ENCODE results near the gene UBXN4. TPM values are rescaled to one million over a fixed set of nuclear protein-coding genes. Genes with fewer than 3 reads are reported as not detected.
"Not testable (repeated sequence)": the region's sequence is repeated elsewhere in the genome, so short reads cannot be mapped to it uniquely, and the experiment has no call there.

UBXN4 gene
- total RNA-seq, 1 experiment from 2014 or later = 29.6 TPM

DNA sequence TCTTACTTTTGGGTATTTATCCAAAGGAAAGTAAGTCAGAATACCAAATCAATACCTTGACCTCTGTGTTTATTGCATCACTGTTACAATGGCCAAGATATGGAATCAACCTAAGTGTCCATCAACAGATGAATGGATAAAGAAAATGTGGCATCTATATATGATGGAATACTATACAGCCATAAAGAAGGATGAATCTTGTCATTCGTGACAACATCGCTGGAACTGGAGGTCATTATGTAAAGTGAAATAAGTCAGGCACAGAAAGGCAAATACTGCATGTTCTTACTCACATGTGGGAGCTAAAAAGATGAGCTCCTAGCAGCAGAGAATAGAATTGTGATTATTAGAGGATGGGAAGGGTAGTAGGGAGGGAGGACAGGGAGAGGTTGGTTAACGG, 60.7 kb downstream of the UBXN4 start:
- no peak for DNase-seq (ENCODE audit: low read depth)

DNA sequence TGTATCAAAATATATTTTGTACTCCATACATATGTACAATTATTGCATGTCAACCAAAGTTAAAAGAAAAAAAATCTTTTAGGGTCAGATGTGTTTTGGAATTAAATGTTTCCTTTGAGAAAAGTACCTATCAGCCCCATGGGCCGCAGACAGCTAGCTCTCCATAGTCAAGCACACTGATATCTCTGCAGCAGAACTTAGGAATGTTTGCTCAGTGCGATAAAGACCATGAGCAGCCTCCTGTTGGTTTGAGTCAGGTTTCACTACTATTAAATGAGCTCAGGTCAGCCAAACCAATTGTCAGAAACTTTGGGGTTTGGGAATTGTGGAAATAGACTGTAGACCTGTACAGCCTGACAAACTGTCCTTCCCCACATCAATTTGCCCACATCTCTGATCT, 61.6 kb downstream of the UBXN4 start:
- DNase-seq (ENCODE audit: low read depth) = no peak

DNA sequence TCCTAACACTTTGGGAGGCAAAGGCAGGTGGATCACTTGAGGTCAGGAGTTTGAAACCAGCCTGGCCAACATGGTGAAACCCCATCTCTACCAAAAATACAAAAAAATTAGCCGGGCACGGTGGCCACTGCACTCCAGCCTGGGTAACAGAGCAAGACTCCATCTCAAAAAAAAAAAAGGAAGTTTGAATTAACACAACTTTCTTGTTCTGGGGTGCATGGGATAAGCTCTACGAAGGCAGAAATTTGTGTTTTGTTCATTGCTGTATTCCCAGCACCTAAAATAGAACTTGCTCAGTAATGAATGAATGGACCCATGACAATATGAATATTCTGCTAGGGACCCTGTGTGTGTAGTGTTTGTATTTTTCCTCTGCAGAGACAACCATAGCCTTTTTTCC, 66.2 kb downstream of the UBXN4 start:
- not testable (repeated sequence) for DNase-seq (ENCODE audit: low read depth)

DNA sequence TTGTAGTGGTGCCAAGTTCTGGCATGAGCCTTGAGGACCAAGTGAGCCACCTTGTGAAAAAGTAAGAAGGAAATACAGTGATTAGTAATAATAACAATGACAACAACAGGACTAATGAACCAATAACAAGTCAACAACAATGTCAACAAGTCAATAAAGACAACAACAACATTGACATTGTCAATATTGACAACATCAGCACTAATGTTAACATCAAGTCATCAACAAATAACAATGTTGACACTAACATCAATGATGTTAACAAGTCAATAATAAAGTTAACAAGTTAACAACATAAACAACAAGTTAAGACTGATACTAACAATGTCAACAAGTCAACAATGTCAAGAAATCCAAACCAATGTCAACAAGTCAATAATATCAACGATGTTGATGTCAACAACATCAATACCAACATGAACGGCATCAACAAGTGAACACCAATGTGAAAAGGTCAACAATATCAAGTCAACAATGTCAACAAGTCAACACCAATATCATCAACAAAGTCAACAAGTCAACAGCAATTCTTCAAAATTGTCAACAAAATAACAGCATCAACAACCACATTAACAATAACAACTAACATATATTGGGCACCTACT, 71.4 kb downstream of the UBXN4 start:
- no peak for DNase-seq (ENCODE audit: low read depth)

DNA sequence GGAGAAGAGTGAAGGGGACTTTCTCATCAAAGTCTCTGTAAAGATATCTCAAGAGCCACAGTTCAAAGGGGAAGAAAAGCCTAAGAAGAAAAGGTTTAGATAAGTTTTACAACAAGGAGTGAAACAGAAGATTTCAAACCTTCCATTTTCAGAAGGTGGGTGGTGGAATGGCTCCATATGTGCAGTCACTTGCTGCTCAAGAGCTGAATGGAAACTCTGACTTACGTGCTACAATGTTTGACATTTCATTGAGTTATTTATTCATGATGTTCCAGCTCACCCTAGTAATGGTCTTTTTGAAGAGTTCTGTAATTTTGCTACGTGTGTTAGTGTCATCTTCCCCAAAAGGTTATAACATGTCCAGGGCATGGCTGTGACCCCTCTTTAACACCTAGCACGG, 73.6 kb downstream of the UBXN4 start:
- DNase-seq (ENCODE audit: low read depth) = no peak

DNA sequence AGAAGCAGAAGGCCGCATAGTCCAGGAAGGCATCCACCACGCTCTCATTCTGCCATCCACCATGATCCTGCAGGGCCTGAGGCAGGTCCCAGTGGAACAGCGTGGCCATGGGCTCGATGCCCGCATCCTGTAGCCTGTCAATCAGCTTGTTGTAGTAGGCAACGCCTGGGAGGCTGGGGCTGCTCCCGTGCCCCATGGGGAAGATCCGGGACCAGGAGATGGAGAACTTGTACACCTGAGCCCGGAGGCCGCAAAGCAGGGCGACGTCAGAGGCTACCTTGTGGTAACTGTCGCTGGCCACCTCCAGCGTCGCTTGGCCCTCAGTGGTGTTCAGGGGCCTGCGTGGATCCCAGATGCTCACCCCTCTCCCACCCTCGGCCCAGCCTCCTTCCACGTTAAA, 75.8 kb downstream of the UBXN4 start:
- DNase-seq (ENCODE audit: low read depth) = no peak

DNA sequence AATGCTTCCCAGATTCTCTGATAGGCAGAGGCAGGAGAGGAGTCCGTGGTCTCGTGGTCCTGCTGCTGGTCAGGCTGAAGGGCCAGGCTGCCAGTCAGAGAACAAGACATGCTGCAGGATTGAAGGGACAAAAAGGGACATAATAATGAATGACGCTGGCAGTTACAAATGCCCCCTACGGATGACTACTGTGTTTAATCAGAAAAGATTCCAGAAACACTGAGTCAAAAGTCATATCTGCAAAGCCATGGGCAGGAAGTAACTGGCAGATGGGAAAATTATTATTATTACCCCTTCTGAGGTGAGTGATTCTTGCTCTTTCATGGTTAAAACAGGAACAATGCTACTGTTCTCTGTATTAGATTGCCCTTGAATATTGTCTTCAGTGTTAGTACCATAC, 76.3 kb downstream of the UBXN4 start:
- no peak for DNase-seq (ENCODE audit: low read depth)

DNA sequence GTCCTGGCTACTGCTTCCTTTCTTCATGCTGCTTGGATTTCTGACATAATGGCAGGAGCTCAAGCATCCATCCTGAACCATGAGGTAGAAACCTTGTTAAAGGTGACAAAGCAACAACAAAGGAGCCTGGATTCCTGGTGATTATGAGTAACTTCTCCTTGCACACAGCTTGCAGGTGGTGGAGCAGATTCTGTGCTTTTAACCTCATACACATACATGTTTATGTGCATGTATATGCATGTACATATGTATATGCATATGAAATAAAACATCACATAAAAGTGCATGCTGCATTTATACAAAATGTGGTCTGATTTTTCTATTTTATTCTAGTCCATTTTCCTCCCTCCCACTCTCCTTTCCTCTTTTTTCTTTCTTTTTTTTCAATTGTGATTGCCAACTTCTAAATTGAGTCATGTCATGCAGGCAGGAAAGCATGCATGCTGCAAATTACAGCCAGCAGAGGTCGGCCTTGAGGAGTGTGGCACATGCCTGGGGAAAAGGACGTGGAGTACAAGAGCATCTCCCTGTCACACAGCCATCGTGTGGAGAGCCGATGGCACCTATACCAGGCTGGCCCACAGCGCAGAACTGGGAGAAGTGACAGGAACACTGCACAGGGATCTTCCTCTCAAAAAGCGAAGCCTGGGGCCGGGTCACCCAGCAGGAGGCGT, 77.4 kb downstream of the UBXN4 start:
- peak; percentile 42 for DNase-seq (ENCODE audit: low read depth)

DNA sequence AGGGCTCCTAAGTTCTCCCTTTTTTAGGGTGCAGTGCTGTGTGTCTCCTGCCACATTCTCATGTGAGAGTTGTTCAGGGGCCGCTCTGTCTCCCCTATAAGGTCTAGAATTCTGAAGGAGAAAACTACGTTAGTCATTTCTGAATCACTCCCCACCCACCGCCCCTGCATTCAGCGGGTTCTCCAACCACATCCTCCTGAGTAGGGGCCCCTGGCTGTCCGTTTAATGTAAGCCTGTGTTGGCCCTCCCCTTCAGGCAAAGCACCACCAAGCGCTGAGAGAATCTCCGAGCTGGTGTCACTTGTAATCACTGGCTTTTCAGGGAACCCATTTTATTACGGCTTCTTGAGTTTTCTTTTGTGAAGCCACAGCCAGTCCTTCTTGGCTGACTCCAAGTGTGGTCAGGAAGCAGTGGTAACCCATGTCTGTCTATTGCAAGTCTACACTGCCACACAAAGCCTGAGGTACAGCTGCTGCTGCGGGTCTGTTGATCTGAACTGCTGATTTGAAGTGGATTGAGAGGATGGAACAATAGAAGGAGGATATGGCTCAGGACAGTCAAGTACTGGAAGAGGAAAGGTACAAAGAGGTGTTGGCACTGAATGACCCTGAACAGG, 78.5 kb downstream of the UBXN4 start:
- peak; percentile 85 for DNase-seq (ENCODE audit: low read depth)

DNA sequence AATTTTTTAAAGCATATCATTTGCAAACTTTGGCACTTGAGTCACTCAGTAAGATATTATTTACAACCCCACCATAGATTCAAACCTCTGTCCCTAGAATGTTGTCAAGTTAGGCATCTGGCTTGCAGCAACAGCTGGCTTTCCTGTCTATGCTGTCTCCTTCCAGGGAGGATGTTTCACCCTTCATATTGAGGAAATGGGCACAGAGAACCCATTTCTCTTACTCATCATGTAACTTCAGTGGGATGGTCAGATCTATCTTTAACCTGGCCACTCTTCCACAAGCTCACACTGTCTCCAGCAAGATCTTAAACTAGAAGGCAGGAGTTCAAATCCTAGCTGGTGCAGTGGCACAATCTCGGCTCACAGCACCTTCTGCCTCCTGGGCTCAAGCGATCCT, 79.5 kb downstream of the UBXN4 start:
- no peak for DNase-seq (ENCODE audit: low read depth)

DNA sequence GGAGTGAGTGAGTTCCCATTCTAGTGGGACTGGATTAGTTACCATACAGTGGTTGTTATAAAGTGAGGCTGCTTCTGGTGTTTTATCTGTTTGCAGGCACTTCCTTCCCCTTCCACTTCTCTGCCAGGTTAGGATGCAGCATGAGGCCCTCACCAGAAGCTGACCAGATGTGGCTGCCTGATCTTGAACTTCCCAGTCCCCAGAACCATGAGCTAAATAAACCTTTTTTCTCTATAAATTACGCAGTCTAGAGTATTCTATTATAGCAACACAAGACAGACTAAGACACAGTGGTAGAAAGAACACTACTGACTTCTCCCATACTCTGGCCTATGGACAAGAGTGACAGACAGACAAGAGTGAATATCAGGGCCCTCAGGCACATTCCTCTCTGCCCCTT, 81.2 kb downstream of the UBXN4 start:
- DNase-seq (ENCODE audit: low read depth) = no peak

DNA sequence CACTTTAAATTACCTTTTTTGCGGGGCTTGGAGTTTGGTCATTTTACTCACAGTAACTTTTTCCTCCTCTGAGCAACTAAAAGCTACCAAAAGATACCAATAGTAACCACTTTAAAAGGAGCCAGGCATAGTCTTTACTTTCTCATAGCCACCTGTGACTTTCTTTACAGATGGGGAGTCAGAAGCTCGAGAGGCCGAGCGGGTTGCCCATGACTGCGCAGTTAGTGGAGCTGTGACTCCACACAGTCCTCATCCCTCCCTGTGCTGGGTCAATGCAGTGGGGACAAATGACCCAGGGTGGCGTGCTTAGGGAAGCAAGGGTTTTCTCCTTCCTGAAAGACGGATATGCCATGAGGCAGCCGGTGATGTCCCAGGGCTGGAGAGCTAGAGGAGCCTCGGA, 83.5 kb downstream of the UBXN4 start:
- DNase-seq (ENCODE audit: low read depth) = no peak

DNA sequence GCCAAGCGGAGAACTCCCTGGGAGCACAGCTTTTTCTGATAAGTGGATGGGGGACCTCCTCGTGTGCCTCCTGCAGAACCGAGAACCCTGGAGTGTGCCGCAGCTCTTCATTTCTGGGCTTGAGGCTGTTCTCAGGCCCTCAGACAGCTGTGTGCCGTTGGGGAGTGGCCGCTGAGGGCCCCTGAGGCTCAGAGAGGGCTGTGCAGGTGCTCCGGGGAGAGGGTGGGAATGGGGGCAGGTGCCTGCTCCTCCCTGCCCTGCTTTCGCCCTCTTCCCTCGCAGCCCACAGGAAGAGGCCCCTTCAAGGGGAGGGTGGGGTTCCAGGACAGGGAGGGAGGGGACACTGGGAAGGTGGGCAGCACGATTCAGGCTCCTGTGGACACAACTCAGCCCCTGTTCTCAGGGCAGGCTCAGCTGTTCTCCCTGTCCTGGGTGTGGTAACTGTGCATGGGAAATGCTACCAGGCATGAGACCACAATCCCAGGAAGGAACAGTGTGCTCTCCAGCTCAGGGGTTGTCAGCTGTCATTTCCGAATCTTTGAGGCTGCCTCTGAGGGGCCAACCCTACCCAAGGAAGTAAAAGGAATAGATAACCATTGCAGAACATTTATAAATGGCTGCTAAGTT, 84.0 kb downstream of the UBXN4 start:
- no peak for DNase-seq (ENCODE audit: low read depth)

DNA sequence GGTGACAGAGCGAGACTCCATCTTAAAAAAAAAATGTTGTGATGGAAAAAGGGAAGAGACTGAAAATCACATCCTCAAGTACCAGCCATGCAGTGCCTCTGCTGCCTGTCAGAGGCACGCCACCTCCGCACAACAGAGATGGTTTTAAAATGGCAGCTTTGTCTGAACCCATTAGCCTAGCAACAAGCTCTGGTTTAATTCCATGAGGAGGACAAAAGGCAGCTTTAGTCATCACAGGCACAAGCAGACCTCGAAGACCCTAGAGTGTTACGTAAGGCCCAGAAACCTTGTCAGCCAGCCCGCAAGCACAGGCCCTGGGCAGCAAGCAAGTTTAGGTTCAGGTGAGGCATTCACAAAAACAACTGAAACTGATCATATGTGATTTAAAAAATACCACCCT, 84.9 kb downstream of the UBXN4 start:
- no peak for DNase-seq (ENCODE audit: low read depth)

DNA sequence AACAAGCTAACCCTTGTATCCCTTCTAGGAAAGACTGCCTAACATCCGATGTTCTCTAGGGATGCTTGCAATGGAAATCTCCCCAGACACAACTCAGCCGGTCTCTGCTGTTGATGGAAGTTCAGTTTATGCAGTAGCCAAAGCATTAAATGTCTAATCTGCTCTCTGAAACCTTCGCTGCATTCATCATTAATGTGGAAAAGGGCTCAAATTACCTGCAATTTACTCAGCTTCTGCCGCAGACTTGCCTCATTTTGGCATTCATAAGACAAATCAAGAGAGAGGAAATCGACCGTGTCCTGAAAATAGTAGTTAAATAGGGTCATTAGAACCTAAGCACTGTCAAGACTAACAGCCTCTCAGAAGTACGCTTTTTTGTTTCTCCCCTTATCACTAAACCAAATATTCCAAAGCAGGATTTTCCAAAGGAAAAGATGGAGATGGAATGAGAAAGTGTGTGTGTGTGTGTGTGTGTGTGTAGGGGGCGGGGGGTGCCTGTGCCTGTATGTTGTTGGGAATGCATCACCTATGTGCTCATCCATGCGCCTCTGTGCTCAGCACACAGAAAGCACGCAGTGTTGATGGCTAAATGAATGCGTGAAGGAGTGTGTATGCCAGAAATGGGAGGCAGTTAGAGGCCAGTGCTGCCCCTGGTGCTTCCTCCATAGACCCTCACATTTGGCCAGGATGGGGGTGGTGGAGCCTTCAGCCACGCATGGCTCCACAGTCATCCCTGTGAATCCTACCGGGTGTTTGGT, 87.9 kb downstream of the UBXN4 start:
- DNase-seq (ENCODE audit: low read depth) = no peak

DNA sequence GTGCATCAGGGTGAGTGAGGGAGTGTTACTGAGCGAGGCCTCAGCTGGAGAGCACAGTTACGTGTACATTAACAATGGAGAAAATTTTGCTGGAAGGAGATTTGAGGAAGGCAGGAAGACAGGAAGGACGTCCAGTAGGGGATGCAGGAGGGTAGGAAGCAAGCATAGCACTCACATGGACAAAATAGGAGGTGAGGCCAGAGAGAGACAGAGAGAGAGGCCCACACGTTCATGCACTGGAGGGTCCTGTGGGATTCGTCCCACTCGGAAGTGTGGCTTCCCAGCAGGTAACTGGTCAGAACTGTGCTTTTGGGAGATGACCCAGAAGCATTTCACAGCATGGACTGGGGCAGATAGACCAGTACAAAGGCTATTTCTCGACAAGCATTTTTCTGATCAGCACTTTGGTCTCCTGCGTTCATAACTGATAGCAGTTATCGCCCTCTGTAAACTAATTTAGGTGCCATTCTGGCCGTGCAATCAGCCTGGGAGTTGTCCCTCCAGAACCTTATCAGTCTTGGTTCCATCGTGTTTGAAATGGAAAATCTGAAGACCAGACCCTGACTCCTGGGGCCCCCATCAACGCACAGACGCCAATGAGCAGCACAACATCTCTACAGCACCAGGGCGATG, 89.6 kb downstream of the UBXN4 start:
- no peak for DNase-seq (ENCODE audit: low read depth)

DNA sequence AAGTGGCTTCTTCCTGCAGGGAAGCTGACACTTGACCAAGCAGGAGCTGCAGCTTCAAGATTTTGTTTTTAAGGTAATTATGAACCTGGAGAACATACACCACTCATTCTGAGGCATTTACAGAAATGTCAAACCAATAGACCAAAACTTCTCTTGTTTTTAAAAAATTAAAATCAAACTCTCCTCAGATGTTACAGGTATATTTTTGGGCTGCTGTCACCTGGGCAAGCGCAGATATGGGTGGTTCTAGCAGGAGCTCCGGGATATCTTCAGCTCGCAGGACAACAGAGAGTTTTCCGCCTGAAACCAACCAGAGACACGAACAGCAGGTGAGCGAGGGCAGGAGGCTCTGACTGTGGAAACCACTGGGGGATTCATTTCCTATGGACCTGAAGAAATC, 91.2 kb downstream of the UBXN4 start:
- DNase-seq (ENCODE audit: low read depth) = no peak
